Ascending aorta (tissue), 2 donors: ENCODE measurements around the gene TMEM161B. TPM values are rescaled to one million over a fixed set of nuclear protein-coding genes. Genes with fewer than 3 reads are reported as not detected.

Source experiments
- DNase-seq, 2 donors: peaks; one replicate each; pipeline ENCODE4 v3.0.0-alpha.2; 2019; ENCODE audit warnings: low spot score in 2 of 2
- H3K27ac ChIP-seq, 2 donors: fragments of 200-600 bp; sonication (generic); one replicate each; pipeline ENCODE4 v1.5.1; 2016 to 2017; ENCODE audit warnings: mild to moderate bottlenecking in 1 of 2
- H3K27me3 ChIP-seq: fragments of 200-600 bp; sonication (generic); one replicate; pipeline ENCODE4 v1.5.1; 2017
- H3K36me3 ChIP-seq, 2 donors: fragments of 200-600 bp; sonication (generic); one replicate each; pipeline ENCODE4 v1.5.1; 2016
- H3K4me1 ChIP-seq, 2 donors: fragments of 200-600 bp; sonication (generic); one replicate each; pipeline ENCODE4 v1.5.1; 2016 to 2017; ENCODE audit warnings: mild to moderate bottlenecking in 1 of 2
- H3K4me3 ChIP-seq, 2 donors: fragments of 200-600 bp; sonication (generic); one replicate each; pipeline ENCODE4 v1.5.1; 2016 to 2017; ENCODE audit warnings: mild to moderate bottlenecking in 1 of 2
- H3K9me3 ChIP-seq, 2 donors: fragments of 200-600 bp; sonication (generic); one replicate each; pipeline ENCODE4 v1.5.1; 2016
- intact Hi-C: fragments of 100-400 bp; cut with DNase I; formaldehyde crosslinking; loops from one replicate; pipeline ENCODE4 v1.15.1; 2023
- total RNA-seq: library from RNA; depleted of rRNA; stranded (reverse); fragments of >200 nt; gene quantifications from one replicate; pipeline ENCODE4 v1.1.0, GENCODE V29; 2016
- TF ChIP-seq, protein P1 (sequence below), 3 experiments: fragments of 200-600 bp in 2 of 3; fragments of 450-650 bp in 1 of 3; sonication (generic) in 2 of 3; IDR thresholded peaks; one replicate each; pipeline ENCODE4 v1.5.1; 2016 to 2019; ENCODE audit warnings: antibody characterized with exemption in 3 of 3, mild to moderate bottlenecking in 1 of 3, moderate library complexity in 1 of 3

Gene TMEM161B
- total RNA-seq, 1 donor from 2014 or later: 3.7 TPM

DNA sequence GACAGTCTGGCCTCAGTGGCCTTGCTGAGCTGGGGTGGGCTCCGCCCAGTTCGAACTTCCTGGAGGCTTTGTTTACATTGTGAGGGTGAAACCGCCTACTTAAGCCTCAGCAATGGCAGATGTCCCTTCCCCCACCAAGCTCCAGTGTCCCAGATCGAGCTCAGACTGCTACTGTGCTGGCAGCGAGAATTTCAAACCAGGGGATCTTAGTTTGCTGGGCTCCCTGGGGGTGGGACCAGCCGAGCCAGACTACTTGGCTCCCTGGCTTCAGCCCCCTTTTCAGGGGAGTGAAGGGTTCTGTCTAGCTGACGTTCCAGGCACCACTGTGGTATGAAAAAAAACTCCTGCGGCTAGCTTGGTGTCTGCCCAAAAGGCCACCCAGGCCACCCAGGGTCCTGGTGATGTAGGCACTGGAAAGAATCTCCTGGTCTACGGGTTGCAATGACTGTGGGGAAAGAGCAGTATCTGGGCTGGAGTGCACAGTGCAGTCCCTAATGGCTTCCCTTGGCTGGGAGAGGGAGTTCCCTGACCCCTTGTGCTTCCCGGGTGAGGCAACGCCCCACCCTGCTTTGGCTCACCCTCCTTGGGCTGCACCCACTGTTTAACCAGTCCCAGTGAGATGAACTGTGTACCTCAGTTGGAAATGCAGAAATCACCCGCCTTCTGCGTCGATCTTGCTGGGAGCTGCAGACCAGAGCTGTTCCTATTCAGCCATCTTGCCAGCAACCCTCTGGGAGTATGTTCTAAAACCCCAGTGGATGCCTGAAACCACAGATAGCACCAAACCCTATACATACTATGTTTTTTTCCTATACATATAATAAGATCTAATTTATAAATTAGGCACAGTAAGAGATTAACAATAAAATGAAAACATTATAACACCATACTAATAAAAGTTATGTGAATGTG, 95.5 kb downstream of the TMEM161B start:
- Histone ChIP-seq H3K36me3 (no peaks in the 10 kb centered on the region), H3K27me3 (no peaks in the 10 kb centered on the region), H3K4me3 (no peak overlapping the region), H3K4me1 (no peaks in the 10 kb centered on the region), H3K9me3 (no peaks in the 10 kb centered on the region), H3K27ac (no peak overlapping the region)
- TF ChIP-seq, protein P1, sequence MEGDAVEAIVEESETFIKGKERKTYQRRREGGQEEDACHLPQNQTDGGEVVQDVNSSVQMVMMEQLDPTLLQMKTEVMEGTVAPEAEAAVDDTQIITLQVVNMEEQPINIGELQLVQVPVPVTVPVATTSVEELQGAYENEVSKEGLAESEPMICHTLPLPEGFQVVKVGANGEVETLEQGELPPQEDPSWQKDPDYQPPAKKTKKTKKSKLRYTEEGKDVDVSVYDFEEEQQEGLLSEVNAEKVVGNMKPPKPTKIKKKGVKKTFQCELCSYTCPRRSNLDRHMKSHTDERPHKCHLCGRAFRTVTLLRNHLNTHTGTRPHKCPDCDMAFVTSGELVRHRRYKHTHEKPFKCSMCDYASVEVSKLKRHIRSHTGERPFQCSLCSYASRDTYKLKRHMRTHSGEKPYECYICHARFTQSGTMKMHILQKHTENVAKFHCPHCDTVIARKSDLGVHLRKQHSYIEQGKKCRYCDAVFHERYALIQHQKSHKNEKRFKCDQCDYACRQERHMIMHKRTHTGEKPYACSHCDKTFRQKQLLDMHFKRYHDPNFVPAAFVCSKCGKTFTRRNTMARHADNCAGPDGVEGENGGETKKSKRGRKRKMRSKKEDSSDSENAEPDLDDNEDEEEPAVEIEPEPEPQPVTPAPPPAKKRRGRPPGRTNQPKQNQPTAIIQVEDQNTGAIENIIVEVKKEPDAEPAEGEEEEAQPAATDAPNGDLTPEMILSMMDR (IDR thresholded peaks at IDR 0.05): no peak
- no peak for DNase-seq
- intact Hi-C loops: no loop called here

DNA sequence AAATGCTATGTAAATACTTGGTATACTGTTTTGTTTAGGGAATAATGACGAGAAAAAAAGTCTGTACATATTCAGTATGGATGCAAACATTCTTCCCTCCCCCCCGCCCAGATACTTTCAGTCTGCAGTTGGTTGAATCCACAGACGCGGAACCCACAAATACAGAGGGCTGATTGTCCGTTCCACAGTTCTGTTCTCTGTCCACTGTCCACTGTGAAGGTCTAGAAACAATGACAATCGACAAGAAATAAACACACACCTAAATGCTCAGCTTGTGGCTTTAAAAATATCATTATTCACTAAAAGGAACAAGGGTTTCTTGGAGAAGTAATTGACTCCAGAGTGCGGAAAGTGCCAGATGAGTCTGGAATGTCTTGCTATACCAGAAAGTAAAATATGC, 109.1 kb downstream of the TMEM161B start:
- Histone ChIP-seq H3K27ac (no peak overlapping the region), H3K4me1 (no peaks in the 10 kb centered on the region), H3K4me3 (no peak overlapping the region), H3K9me3 (no peaks in the 10 kb centered on the region), H3K27me3 (no peaks in the 10 kb centered on the region), H3K36me3 (no peaks in the 10 kb centered on the region)
- intact Hi-C loops: no loop called here
- TF ChIP-seq, protein P1 (IDR thresholded peaks at IDR 0.05): no peak
- DNase-seq: no peak

DNA sequence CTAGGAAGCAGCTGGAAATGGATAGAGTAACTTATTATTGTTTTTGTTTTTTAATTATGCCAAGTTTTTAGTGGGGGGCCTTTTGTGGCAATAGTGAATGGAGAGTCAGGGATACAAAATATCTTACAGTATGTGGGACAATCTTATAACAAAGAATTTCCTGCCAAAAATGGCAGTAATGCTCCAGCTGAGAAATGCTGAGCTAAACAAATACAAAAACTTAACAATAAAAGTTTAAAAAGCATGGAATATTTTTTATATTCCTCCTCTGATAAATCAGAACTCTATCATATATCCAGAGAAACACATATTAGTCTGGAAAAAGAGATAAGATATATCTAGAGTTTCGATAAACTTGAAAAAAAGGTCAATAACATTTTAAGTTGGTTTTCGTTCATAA, 110.6 kb downstream of the TMEM161B start:
- Histone ChIP-seq H3K4me1 (no peaks in the 10 kb centered on the region), H3K27ac (no peak overlapping the region), H3K27me3 (no peaks in the 10 kb centered on the region), H3K9me3 (no peaks in the 10 kb centered on the region), H3K36me3 (no peaks in the 10 kb centered on the region), H3K4me3 (no peak overlapping the region)
- DNase-seq: no peak
- TF ChIP-seq, protein P1 (IDR thresholded peaks at IDR 0.05): no peak
- intact Hi-C loops: no loop called here

DNA sequence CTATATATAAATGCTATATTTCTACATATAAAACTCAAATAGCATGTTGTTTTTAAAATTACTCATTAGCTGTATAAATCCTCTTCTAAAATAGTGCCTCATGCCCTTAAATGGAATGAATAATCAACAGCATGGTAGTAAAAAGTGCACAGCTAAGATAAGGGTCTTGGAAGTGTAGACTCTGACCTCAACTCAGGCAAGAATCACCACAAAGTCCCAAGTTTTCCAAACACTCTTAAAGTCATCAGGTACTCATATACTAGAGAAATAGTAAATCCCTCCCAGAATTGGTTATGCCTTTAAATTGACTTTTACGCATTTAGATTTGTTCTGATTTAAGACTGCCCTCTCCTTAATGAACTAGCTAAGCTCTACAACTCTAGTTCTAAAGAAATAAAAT, 113.8 kb downstream of the TMEM161B start:
- intact Hi-C loops: no loop called here
- H3K4me1 ChIP-seq: no peaks in the 10 kb centered on the region
- TF ChIP-seq, protein P1 (IDR thresholded peaks at IDR 0.05): no peak

DNA sequence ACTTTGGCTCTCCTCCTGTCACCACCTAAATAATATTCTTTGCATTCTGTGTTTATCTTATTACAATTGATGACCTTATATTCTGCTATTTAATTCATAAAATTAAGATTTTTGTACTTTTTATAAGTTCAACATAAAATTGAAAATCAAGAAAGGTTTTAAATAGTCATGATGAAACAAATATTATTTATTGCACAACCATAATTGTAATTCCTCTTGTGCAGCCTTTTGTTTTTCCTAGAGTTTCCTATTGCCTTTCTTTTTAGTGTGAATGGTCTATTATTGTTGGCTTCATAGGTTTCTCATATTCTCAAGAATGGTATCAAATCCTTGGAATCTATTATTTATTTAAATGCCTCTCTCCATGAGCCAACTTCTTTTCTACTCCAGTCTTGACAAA, 117.9 kb downstream of the TMEM161B start:
- Histone ChIP-seq H3K36me3 (no peaks in the 10 kb centered on the region), H3K27me3 (no peaks in the 10 kb centered on the region), H3K9me3 (no peaks in the 10 kb centered on the region), H3K27ac (no peak overlapping the region), H3K4me1 (no peaks in the 10 kb centered on the region), H3K4me3 (no peak overlapping the region)
- intact Hi-C loops: no loop called here
- TF ChIP-seq, protein P1 (IDR thresholded peaks at IDR 0.05): no peak
- no peak for DNase-seq

More for the DNA sequence above, 113.8 kb downstream of the TMEM161B start:
- no peak overlapping the region for H3K4me3 ChIP-seq
- no peaks in the 10 kb centered on the region for H3K9me3 ChIP-seq
- DNase-seq: no peak
- H3K27ac ChIP-seq: no peak overlapping the region
- no peaks in the 10 kb centered on the region for H3K27me3 ChIP-seq
- H3K36me3 ChIP-seq: no peaks in the 10 kb centered on the region
